Endothelial cell of umbilical vein (primary cell): Measurements from ENCODE around the gene CHRNA3. TPM values are rescaled to one million over a fixed set of nuclear protein-coding genes. Genes with fewer than 3 reads are reported as not detected.

Source experiments
- BruUV-seq: library from RNA; stranded (reverse); fragments of 400-500 nt; replicated peaks from 2 replicates; lab custom pipeline; 2021; lab: Mats Ljungman, UMichigan
- CTCF ChIA-PET: fragments of 300-600, 350-600 bp; sonication (Branson Sonifier 250); formaldehyde crosslinking; loops from one replicate; lab custom pipeline; 2021; ENCODE audit warnings: antibody characterized with exemption, inconsistent platforms; lab: Charles Lee
- POLR2A ChIA-PET: fragments of 300-600, 350-600 bp; sonication (Branson Sonifier 250); formaldehyde crosslinking; loops from one replicate; lab custom pipeline; 2021; ENCODE audit warnings: antibody characterized with exemption, inconsistent platforms; lab: Charles Lee
- DNase-seq: peaks from one replicate; pipeline ENCODE4 v3.0.0-alpha.2; 2011; ENCODE audit warnings: low read depth, low spot score
- FAIRE-seq: peaks from 2 replicates; lab custom pipeline; 2011; peaks lifted over from hg19 to GRCh38; lab: Jason Lieb, UNC
- H2AFZ ChIP-seq: 2 replicates; pipeline ENCODE4 v1.6.0; 2012; ENCODE audit warnings: low read depth, low read length, control low read depth, inconsistent platforms
- H3K27ac ChIP-seq: 2 replicates; pipeline ENCODE4 v1.5.1; 2011; ENCODE audit warnings: low read depth, mild to moderate bottlenecking, control low read depth, low read length, moderate library complexity; ENCODE audit not compliant: insufficient read depth
- H3K27me3 ChIP-seq, 2 experiments: 2 replicates each; pipeline versions ENCODE4 v1.6.0 to v1.6.1; 2011; ENCODE audit warnings: low read length in 2 of 2, mixed read lengths in 1 of 2; ENCODE audit not compliant: control insufficient read depth in 2 of 2, insufficient read depth in 2 of 2
- H3K36me3 ChIP-seq, 2 experiments: 2 replicates in 1 of 2; 3 replicates in 1 of 2; pipeline ENCODE4 v1.5.1; 2011; ENCODE audit warnings: low read length in 2 of 2, mild to moderate bottlenecking in 1 of 2, moderate library complexity in 1 of 2; ENCODE audit not compliant: control insufficient read depth in 2 of 2, insufficient read depth in 2 of 2; ENCODE audit errors: extremely low read depth in 1 of 2
- H3K4me1 ChIP-seq: 3 replicates; pipeline ENCODE4 v1.5.1; 2011; ENCODE audit warnings: mild to moderate bottlenecking, low read length; ENCODE audit not compliant: control insufficient read depth, insufficient read depth; ENCODE audit errors: extremely low read depth
- H3K4me2 ChIP-seq: 2 replicates; pipeline ENCODE4 v1.6.1; 2011; ENCODE audit warnings: low read length, control low read depth, mixed read lengths; ENCODE audit not compliant: insufficient read depth
- H3K4me3 ChIP-seq, 3 experiments: fragments of 200-600 bp in 1 of 3; sonication (generic), shearing (Covaris generic) in 1 of 3; replicated peaks in 1 of 3; 2 replicates each; pipeline ENCODE4 v1.5.1; 2011 to 2016; ENCODE audit warnings: control low read depth in 3 of 3, low read length in 3 of 3, mild to moderate bottlenecking in 2 of 3, inconsistent platforms in 1 of 3, low read depth in 1 of 3, moderate library complexity in 1 of 3; ENCODE audit not compliant: insufficient read depth in 1 of 3
- H3K79me2 ChIP-seq: 2 replicates; pipeline ENCODE4 v1.6.0; 2012; ENCODE audit warnings: low read length, inconsistent platforms; ENCODE audit not compliant: control insufficient read depth, insufficient read depth
- H3K9ac ChIP-seq: replicated peaks from 2 replicates; pipeline ENCODE3; 2011; ENCODE audit warnings: low read length, control low read depth; ENCODE audit not compliant: insufficient read depth; ENCODE audit errors: extremely low read depth
- H3K9me1 ChIP-seq: replicated peaks from 3 replicates; pipeline ENCODE4 v1.6.0; 2011; ENCODE audit warnings: mild to moderate bottlenecking, low read length; ENCODE audit not compliant: control insufficient read depth, insufficient read depth; ENCODE audit errors: extremely low read depth
- H3K9me3 ChIP-seq: replicated peaks from 2 replicates; pipeline ENCODE4 v1.5.1; 2012; ENCODE audit warnings: low read length, inconsistent platforms; ENCODE audit not compliant: control insufficient read depth, insufficient read depth
- H4K20me1 ChIP-seq: replicated peaks from 2 replicates; pipeline ENCODE3; 2011; ENCODE audit warnings: mild to moderate bottlenecking, low read length; ENCODE audit not compliant: control insufficient read depth, insufficient read depth; ENCODE audit errors: extremely low read depth
- EZH2 ChIP-seq: IDR thresholded peaks from 2 replicates; pipeline ENCODE4 v1.6.1; 2012; ENCODE audit warnings: borderline replicate concordance, low read depth, mild to moderate bottlenecking, moderate library complexity, low read length, inconsistent platforms; ENCODE audit not compliant: severe bottlenecking
- FOS ChIP-seq: IDR thresholded peaks from 2 replicates; pipeline ENCODE4 v1.6.1; 2011; ENCODE audit warnings: mild to moderate bottlenecking, low read length, moderate library complexity, borderline replicate concordance; ENCODE audit not compliant: insufficient read depth
- GATA2 ChIP-seq: IDR thresholded peaks from 2 replicates; pipeline ENCODE4 v1.7.0; 2011; ENCODE audit warnings: low read depth, mild to moderate bottlenecking, moderate library complexity, mixed read lengths, low read length; ENCODE audit not compliant: insufficient read length, insufficient read depth
- JUN ChIP-seq: IDR thresholded peaks from 2 replicates; pipeline ENCODE4 v1.6.1; 2011; ENCODE audit warnings: borderline replicate concordance, low read depth; ENCODE audit not compliant: insufficient read length, insufficient read depth
- MYC ChIP-seq: IDR thresholded peaks from one replicate; pipeline ENCODE4 v1.6.1; 2011; ENCODE audit warnings: mild to moderate bottlenecking, low read depth, low read length
- POLR2AphosphoS5 ChIP-seq: IDR thresholded peaks from 2 replicates; pipeline ENCODE4 v1.6.1; 2012; ENCODE audit warnings: low read depth, mild to moderate bottlenecking, control low read depth, low read length, moderate library complexity; ENCODE audit not compliant: insufficient read depth
- dilution Hi-C: fragments of 300-500 bp; cut with MboI; formaldehyde crosslinking; loops from one replicate; pipeline ENCODE4 v1.15.0; 2019; ENCODE audit warnings: low sequenced_read_pairs; ENCODE audit not compliant: extremely low pct_ligation_motif_present
- intact Hi-C: fragments of 100-400 bp; cut with micrococcal nuclease; formaldehyde crosslinking; loops from one replicate; pipeline ENCODE4 v1.10.0; 2022
- polyA plus RNA-seq, 4 experiments: library from polyadenylated mRNA; depleted of rRNA in 3 of 4; stranded (reverse) in 3 of 4; unstranded in 1 of 4; fragments of >200 nt; gene quantifications; 2 replicates each; pipeline versions ENCODE4 v1.2.1 to v1.2.3, GENCODE V29; 2011 to 2012; ENCODE audit warnings: missing spikeins in 1 of 4
- total RNA-seq: library from RNA; stranded (reverse); gene quantifications from 2 replicates; pipeline ENCODE4 v1.2.3, GENCODE V29; 2021
- TF ChIP-seq, protein P1 (sequence below), 2 donors: IDR thresholded peaks; 1 replicate in 1 of 2; 2 replicates in 1 of 2; pipeline ENCODE4 v1.5.1; 2011; ENCODE audit warnings: low read length in 2 of 2, mild to moderate bottlenecking in 2 of 2, moderate library complexity in 2 of 2, control low read depth in 1 of 2, inconsistent platforms in 1 of 2, low read depth in 1 of 2; ENCODE audit not compliant: insufficient read depth in 1 of 2; ENCODE audit errors: extremely low read depth in 1 of 2

The CHRNA3 gene
- total and polyA plus RNA-seq, 2 donors (not counting 3 experiments of a cell fraction or from before 2014, with no cell fraction given), result not detected

- no peak for FAIRE-seq
Measured at GRCh38 chr15:78658823-78659222, 38.0 kb upstream of the CHRNA3 start.

GRCh38 chr15:78654272-78654671 lies 33.5 kb upstream of the CHRNA3 start:
- dilution Hi-C loops (no loop called here), intact Hi-C loops (no loop called here)
- Histone ChIP-seq H3K36me3 (no peaks in the 10 kb centered on the region), H3K9me1 (no peaks in the 10 kb centered on the region), H2AFZ (no peak overlapping the region), H3K9me3 (no peaks in the 10 kb centered on the region), H3K4me1 (no peaks in the 10 kb centered on the region), H3K27ac (no peak overlapping the region), H3K9ac (no peak overlapping the region), H4K20me1 (no peaks in the 10 kb centered on the region), H3K79me2 (no peaks in the 10 kb centered on the region), H3K27me3 (no peaks in the 10 kb centered on the region), H3K4me2 (no peak overlapping the region), H3K4me3 (no peak overlapping the region)
- FAIRE-seq (no peak), DNase-seq (no peak)
- POLR2A ChIA-PET, result no interaction called here
- BruUV-seq, result no TSS peak
- CTCF ChIA-PET, result no interaction called here
- TF ChIP-seq FOS (no peak), EZH2 (no peak), POLR2AphosphoS5 (no peak), JUN (no peak), GATA2 (no peak)
- TF ChIP-seq, protein P1, sequence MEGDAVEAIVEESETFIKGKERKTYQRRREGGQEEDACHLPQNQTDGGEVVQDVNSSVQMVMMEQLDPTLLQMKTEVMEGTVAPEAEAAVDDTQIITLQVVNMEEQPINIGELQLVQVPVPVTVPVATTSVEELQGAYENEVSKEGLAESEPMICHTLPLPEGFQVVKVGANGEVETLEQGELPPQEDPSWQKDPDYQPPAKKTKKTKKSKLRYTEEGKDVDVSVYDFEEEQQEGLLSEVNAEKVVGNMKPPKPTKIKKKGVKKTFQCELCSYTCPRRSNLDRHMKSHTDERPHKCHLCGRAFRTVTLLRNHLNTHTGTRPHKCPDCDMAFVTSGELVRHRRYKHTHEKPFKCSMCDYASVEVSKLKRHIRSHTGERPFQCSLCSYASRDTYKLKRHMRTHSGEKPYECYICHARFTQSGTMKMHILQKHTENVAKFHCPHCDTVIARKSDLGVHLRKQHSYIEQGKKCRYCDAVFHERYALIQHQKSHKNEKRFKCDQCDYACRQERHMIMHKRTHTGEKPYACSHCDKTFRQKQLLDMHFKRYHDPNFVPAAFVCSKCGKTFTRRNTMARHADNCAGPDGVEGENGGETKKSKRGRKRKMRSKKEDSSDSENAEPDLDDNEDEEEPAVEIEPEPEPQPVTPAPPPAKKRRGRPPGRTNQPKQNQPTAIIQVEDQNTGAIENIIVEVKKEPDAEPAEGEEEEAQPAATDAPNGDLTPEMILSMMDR (IDR thresholded peaks at IDR 0.05; ENCODE audit: extremely low read depth in 1 of 2, insufficient read depth in 1 of 2, low read depth in 1 of 2, low read length in 2 of 2), result no peak

More at GRCh38 chr15:78658823-78659222, 38.0 kb upstream of the CHRNA3 start:
- Histone ChIP-seq H3K9me3 (no peaks in the 10 kb centered on the region), H4K20me1 (no peaks in the 10 kb centered on the region), H3K79me2 (no peaks in the 10 kb centered on the region), H3K4me2 (no peak overlapping the region), H3K9ac (no peak overlapping the region), H3K4me1 (no peaks in the 10 kb centered on the region), H3K36me3 (no peaks in the 10 kb centered on the region), H3K27me3 (no peaks in the 10 kb centered on the region), H2AFZ (no peak overlapping the region), H3K4me3 (no peak overlapping the region), H3K27ac (no peak overlapping the region), H3K9me1 (no peaks in the 10 kb centered on the region)
- POLR2A ChIA-PET, result no interaction called here
- dilution Hi-C loops, result no loop called here
- intact Hi-C loops, result no loop called here
- no TSS peak for BruUV-seq
- TF ChIP-seq, protein P1 (IDR thresholded peaks at IDR 0.05; ENCODE audit: extremely low read depth in 1 of 2, insufficient read depth in 1 of 2, low read depth in 1 of 2, low read length in 2 of 2), result no peak
- no peak for TF ChIP-seq POLR2AphosphoS5
- no peak for TF ChIP-seq MYC
- CTCF ChIA-PET, result no interaction called here
- DNase-seq, result no peak
